Measurements from ENCODE around the gene ERGIC2.
"Not testable (repeated sequence)": the region's sequence is repeated elsewhere in the genome, so short reads cannot be mapped to it uniquely, and the experiment has no call there.

Gene ERGIC2

GRCh38 chr12:29306682-29307081 lies 74.3 kb downstream of the ERGIC2 start:
- no peak for TF ChIP-seq CTCF (IDR thresholded peaks at IDR 0.05; ENCODE audit: low read length, missing control alignments)
- DNase-seq (ENCODE audit: low read depth) = no peak
- H3K4me3 ChIP-seq (replicated peaks; ENCODE audit: low read depth, low read length) = no peak overlapping the region

- TF ChIP-seq CTCF (IDR thresholded peaks at IDR 0.05; ENCODE audit: low read length, missing control alignments) = no peak
- DNase-seq (ENCODE audit: low read depth) = no peak
- H3K4me3 ChIP-seq (replicated peaks; ENCODE audit: low read depth, low read length) = no peak overlapping the region
These were observed 74.7 kb downstream of the ERGIC2 start for GRCh38 chr12:29306266-29306665.

GRCh38 chr12:29304388-29304787 lies 76.6 kb downstream of the ERGIC2 start:
- no peak overlapping the region for H3K4me3 ChIP-seq (replicated peaks; ENCODE audit: low read depth, low read length)
- TF ChIP-seq CTCF (IDR thresholded peaks at IDR 0.05; ENCODE audit: low read length, missing control alignments) = no peak
- DNase-seq (ENCODE audit: low read depth) = no peak

- TF ChIP-seq CTCF (IDR thresholded peaks at IDR 0.05; ENCODE audit: low read length, missing control alignments) = no peak
- H3K4me3 ChIP-seq (replicated peaks; ENCODE audit: low read depth, low read length) = no peak overlapping the region
- no peak for DNase-seq (ENCODE audit: low read depth)
These were observed 79.9 kb downstream of the ERGIC2 start for GRCh38 chr12:29301114-29301513.

- H3K4me3 ChIP-seq (replicated peaks; ENCODE audit: low read depth, low read length) = no peak overlapping the region
- TF ChIP-seq CTCF (IDR thresholded peaks at IDR 0.05; ENCODE audit: low read length, missing control alignments) = no peak
- DNase-seq (ENCODE audit: low read depth) = no peak
These were observed 81.3 kb downstream of the ERGIC2 start for GRCh38 chr12:29299633-29300032.

GRCh38 chr12:29291226-29291625 lies 89.7 kb downstream of the ERGIC2 start:
- TF ChIP-seq CTCF (IDR thresholded peaks at IDR 0.05; ENCODE audit: low read length, missing control alignments) = no peak
- DNase-seq (ENCODE audit: low read depth) = no peak
- H3K4me3 ChIP-seq (replicated peaks; ENCODE audit: low read depth, low read length) = no peak overlapping the region

GRCh38 chr12:29290475-29290874 lies 90.5 kb downstream of the ERGIC2 start:
- not testable (repeated sequence) for H3K4me3 ChIP-seq (replicated peaks; ENCODE audit: low read depth, low read length); DNase-seq (ENCODE audit: low read depth)

- TF ChIP-seq CTCF (IDR thresholded peaks at IDR 0.05; ENCODE audit: low read length, missing control alignments) = no peak
- no peak for DNase-seq (ENCODE audit: low read depth)
- no peak overlapping the region for H3K4me3 ChIP-seq (replicated peaks; ENCODE audit: low read depth, low read length)
These were observed 92.9 kb downstream of the ERGIC2 start for GRCh38 chr12:29288031-29288430.

All from fibroblast of pulmonary artery (primary cell).